GM21367 (cell line): Measurements from ENCODE around the gene CUL4A.
"Not testable (repeated sequence)": the region's sequence is repeated elsewhere in the genome, so short reads cannot be mapped to it uniquely, and the experiment has no call there.

ENCODE experiments used
- ATAC-seq: cut with Tn5 transposase; IDR thresholded peaks from one replicate; pipeline ENCODE4 v1.9.1; 2021; ENCODE audit not compliant: unreplicated experiment

The CUL4A gene

DNA sequence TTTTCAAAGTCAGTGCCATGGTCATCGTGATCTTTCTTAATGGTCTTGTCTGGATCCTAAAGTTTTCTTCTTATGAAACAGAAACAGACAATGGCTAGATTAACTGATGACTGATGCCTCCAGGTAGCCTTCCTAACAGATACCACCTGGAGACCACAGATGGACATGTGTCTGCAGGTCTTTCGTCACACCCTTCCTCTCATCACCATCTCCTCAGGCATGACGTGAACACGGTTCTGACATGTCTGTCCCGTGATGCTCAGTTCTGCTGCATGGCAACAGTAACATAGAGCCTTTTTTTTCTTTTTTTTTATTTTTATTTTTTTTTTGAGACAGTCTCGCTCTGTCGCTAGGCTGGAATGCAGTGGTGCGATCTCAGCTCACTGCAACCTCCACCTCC lies 74.5 kb downstream of the CUL4A start:
- no peak for ATAC-seq

DNA sequence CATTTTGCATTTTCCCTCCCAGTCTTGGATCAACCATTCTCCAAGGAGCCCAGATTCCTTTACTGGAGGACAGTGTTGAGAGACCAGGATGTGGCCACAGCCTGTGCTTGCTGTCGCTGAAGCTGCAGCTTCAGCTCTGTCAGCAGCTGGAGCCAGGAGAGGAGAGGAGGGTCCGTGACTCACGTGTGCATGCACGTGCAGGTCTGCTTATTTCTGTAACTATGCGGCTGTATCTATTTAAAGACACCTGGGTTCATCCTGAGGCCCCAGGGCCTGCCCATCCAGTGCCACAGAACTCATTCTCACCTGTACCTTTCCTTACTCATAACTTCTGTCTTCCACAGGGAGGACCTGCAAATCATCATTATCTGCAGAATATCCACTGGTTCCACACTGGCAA lies 79.5 kb downstream of the CUL4A start:
- ATAC-seq, result no peak

DNA sequence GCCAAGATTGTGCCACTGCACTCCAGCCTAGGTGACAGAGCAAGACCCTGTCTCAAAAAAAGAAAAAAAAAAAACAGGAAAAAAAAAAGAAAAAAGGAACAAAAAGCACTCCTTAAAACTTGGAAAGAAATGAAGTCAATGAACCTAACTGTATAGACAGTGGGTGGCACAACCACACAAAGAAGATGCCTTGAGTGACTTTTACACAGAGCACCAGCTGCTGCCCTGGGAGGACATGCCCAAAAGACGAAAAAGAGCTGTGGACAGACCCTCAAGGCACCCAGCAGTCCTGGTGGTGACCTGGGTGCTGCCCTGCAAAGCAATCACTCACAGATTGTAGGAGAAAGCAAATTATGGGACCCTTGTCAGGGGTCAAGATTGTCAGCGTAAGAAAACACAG lies 81.7 kb downstream of the CUL4A start:
- ATAC-seq, result no peak

DNA sequence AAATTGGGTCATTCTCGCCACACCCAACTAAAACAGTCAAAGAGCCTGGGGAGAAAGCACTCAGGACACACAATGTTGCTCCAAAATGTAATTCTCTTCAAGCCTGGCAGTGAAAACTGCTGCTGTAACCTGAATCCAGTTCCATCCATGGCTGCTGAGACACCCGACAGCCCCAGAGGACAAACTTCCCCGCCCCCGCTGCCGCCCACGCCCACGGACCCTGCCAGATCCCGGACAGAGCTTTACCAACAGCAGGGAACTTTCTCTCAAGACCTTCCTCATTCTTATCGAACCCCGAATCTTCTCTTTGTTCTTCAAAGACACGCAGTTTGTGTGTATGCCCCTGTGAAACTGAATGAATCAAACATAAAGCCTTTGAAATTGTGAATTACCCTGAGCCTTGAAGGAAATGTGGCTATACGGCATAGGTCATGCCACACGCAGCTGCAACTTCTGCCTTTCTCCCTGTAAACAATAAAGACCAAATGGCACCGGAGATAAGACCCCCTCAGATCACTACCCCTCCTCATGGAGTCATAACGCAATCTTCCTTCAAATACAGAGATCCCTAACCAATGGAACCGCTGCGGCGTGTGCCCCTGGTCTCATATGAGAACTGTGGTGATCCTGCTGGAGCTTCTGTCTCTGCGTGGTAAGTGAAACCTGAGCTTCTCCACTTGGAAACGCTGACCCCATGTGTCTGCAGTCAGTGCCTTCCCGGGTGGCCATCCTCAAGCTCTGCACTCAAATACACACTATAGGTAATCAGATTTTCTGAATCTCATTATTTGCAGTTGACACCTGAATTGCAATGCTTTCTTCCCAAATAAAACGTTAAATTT lies 82.8 kb downstream of the CUL4A start:
- no peak for ATAC-seq

DNA sequence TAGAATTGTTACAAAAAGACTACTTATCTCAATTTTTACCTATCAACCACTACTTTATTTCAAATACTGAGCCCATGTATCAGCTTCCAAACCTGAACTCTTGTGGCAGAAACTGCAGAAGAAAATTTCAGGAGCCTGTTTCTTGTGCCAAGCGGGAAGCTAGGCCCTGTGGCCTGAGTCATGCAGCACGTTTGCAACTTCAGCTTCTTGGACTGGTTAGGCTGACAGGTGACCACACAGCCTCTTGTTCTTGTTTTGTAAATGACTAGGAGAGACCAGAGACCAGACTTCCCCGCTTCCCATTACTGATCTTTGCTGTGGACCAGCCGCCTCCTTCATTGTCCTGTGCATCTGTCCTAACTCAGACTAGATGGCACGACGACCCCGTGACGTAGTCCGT lies 84.3 kb downstream of the CUL4A start:
- no peak for ATAC-seq

DNA sequence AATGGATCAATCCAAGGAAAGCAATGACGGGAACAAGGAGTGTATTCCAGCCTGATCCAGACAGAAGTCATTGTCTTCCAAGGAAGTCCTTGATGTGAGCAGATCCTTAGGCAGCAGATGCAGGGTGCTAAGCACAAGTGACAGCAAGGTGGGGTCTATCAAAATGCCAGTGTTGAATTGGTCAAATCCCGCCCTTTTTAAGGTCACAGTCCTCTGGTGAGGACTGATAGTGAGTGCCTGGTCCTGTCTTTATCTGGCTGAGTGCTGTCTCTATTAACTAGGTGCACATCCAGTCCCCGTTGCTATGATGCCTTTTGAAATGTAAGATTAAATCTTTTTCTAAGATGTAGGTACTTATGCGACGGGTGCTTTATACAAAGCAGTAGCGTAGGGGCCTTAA lies 86.4 kb downstream of the CUL4A start:
- no peak for ATAC-seq

DNA sequence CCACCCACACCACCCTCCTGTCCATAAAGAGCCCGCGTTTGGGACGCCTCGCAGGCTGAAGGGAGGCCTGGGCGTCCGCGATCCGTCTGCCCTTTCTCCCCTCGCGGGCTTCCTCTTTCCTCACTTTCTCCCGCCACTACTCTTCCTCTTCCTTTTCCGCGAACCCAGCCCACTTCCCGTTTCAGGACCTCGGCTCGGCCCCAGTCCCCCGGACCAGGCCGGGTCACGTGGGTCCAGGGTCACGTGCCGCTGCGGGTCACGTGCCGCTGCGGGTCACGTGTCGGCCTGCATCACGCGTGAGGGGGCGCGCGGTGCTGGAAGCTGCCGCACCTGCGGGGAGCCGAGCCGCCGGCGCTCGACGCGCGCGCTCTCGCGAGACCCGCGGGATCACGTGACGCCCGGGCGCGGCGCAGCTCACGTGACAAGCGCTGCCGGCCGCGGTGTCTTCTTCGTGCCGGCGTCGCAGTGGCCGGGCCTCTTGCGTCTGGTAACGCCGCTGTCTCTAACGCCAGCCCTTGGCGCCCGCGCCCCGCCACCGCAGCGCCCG lies 87.5 kb downstream of the CUL4A start, which contains the start of gene LAMP1:
Gene LAMP1 (plus strand): TSS at position 417 of the 547 bp plus-strand sequence. CDS start 196 bp downstream, outside the sequence.
- ATAC-seq, result peak; percentile 73

DNA sequence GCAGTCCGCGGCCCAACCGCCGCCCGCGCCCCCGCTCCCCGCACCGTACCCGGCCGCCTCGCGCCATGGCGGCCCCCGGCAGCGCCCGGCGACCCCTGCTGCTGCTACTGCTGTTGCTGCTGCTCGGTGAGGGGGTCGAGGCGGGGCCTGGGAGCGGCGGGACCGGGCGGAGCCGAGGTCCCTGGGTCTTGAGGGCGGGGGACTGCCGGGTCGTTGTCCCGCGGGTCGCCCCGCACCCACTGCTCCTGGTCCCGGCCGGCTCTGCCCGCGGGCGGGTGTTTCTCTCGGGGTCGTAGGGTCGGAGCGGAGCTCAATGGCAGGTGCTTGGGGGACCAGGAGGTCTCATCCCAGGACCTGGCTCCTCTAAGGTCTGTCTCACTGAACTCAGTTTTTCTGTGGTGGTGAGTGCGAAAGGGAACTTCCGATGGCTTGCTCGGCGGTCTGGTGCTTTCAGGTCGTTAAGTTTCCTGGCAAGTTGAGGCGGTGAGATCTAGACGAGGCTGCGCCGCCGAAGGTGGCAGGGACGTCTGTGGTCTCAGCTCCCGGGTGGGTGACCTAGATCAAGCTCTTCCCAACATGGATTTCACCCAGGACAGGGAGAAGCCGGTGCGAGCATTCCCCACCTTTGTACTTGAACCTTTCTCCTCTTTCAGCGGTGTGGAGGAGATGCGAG lies 88.1 kb downstream of the CUL4A start:
- peak; percentile 22 for ATAC-seq

DNA sequence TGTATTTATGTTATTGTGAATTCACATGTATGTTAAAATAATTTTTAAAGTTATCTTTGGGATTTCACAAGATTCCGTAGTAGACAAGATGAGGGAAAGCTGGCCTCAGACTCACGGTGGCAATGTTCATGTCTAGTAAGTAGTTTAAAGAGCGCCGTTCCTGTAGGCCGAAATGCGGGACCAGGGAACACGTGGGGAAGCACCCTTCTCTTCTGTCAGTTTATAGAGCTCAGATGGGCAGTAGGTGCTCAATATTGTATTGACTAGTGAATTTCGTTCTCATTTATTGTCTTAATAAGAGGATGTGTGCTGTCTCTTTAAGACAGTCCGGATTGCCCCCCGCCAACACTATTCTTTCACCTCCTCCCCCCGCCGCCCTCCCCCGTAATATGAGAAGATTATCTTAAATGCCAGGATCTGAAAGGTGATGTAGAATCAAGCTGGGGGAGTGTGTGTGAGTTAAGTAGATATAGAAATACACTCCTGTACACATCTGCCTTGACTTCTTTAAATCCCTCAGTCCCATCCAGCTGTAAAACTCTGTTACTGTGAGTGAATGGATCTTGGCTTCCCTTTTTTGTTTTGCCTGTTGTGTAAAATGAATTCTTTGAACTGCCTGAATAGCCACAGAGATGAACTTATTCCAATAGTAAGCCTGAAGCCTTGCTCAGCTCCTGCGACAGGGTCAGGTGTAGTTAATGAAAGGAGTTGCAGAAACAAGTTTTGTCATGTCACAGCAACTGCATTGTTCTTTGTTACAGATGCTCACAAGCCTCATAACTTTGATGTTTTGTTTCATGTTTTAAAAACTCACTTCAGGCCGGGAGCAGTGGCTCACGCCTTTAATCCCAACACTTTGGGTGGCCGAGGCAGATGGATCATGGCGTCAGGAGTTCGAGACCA lies 88.9 kb downstream of the CUL4A start:
- no peak for ATAC-seq

DNA sequence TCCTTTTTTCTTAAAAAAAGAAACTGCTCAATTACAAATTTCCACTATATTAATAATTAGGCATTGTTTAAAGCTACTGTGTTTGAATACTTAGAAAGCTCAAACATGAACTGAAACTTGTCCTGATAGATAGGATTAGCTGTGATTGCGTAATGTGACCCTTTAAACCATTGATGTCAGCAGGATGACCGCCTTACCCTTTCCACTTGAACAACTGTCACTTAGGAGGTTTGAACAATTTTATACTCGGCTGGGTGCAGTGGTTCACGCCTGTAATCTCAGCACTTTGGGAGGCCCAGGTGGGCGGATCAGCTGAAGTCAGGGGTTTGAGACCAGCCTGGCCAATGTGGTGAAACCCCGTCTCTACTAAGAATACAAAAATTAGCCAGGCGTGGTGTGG lies 90.5 kb downstream of the CUL4A start:
- ATAC-seq, result no peak

DNA sequence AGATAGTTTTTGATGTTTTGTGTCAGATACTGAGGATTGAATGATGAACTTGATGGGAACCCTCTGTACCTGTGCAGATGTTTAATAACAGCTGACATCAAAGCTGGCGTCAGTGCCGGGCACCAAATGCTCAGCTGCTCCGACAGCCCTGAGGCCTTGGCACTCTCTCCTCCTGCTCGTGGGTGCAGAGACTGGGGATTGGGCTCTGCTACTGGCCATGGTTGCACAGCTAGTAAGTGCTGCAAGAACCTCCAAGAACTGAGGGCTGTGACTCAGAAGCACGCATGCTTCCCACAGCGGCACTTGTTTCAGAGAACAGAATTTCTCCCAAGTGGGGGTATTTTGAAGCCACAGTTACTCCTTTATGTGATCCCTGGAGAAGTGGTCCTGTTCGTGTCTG lies 93.6 kb downstream of the CUL4A start:
- ATAC-seq, result no peak

DNA sequence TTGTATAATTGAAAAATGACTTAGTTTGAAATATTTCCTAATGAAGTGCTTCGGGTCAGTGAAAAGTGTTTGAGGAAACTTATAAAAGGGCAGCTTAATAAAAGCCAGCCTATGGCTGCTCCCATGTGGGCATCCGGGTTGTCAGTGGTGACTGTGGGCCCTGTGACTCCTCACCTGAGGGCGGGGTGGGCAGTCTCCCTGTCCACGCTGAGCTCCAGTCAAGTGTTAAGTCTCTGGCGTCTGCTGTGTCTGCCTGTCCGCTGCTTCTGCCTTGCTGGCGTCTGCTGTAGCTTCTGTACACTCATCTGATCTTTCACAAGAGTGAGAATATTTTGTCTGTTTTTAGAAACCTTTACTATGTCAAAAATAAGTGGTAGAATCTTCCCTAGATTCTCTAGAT lies 94.7 kb downstream of the CUL4A start:
- no peak for ATAC-seq

DNA sequence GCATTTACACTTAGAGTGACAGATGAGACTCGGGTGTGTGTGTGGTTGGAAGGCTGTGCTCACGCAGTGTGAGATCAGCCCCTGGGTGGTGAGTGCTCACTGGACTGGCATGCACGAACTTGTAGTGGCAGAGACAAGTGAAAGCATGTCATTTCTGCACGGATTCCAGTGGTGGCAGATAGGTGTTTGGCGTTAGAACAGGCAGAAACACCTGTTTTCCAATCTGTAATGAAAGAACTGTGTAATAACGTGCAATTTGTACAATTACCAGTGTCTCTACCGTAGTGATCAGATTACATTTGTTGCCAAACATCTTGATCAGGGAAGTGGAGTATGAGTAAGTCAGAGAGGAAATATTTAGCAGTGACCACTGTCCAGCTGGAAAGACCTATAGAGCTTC lies 95.8 kb downstream of the CUL4A start:
- no peak for ATAC-seq

DNA sequence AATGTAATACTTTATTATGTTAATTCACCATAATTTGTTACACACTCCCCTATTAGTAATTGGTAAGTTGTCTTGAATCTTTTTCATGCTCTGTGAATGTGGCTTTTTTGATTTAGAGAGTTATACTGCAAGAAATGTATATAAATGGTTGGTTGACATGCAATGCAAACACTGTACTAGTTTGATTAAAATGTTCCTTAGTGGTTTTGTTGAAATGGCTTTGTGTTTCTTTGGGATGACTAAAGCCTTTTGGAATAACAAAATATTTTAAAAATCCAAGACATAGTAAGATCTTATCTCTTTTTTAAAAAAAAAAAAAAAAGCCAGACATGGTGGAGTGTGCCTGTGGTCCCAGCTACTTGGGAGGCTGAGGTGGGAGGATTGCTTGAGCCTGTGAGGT lies 98.1 kb downstream of the CUL4A start:
- ATAC-seq, result no peak

DNA sequence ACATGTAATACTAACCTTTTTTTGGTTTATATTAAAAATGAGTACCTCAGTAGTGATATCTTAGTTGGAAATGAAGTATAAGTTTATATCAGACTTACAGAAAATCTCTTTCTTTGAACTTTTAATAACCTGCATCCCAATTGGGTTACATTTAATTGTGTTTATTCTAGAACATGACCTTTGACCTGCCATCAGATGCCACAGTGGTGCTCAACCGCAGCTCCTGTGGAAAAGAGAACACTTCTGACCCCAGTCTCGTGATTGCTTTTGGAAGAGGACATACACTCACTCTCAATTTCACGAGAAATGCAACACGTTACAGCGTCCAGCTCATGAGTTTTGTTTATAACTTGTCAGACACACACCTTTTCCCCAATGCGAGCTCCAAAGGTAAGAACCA lies 100.1 kb downstream of the CUL4A start:
- ATAC-seq, result no peak

DNA sequence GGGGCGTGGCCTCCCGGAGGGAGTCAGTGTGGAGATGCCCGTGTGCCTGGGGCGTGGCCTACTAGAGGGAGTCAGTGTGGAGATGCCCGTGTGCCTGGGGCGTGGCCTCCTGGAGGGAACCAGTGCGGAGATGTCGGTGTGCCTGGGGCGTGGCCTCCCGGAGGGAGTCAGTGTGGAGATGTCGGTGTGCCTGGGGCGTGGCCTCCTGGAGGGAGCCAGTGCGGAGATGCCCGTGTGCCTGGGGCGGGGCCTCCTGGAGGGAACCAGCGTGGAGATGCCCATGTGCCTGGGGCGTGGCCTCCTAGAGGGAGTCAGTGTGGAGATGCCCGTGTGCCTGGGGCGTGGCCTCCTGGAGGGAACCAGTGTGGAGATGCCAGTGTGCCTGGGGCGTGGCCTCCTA lies 104.7 kb downstream of the CUL4A start:
- not testable (repeated sequence) for ATAC-seq

DNA sequence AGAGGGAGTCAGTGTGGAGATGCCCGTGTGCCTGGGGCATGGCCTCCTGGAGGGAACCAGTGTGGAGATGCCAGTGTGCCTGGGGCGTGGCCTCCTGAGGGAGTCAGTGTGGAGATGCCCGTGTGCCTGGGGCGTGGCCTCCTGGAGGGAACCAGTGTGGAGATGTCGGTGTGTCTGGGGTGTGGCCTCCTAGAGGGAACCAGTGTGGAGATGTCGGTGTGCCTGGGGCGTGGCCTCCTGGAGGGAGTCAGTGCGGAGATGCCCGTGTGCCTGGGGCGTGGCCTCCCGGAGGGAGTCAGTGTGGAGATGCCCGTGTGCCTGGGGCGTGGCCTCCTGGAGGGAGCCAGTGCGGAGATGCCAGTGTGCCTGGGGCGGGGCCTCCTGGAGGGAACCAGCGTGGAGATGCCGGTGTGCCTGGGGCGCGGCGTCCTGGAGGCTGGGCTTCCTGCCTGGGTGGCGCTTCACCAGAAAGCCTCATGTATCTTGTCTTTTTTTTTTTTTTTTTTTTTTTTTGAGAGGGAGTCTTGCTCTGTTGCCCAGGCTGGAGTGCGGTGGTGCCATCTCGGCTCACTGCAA lies 105.6 kb downstream of the CUL4A start:
- ATAC-seq, result not testable (repeated sequence)

DNA sequence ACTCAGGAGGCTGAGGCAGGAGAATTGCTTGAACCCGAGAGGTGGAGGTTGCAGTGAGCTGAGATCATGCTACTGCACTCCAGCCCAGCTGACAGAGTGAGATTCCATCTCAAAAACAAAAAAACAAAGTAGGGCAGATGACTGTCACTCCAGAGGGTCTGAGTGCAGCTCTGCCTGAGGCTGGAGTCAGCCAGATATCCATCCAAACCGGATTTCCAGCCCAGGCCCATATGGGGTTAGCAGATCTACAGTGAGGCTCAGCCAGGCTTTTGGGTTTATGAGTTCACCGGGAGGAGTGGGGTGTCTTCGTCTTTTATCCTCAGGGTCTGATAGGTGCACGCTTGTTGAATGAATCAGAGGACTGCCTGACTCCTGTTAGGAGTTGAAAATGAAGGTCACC lies 106.6 kb downstream of the CUL4A start:
- ATAC-seq, result no peak
